HG03442 (cell line): ENCODE measurements around the gene TDRD10.
"Not testable (repeated sequence)": the region's sequence is repeated elsewhere in the genome, so short reads cannot be mapped to it uniquely, and the experiment has no call there.

Experiments used
- ATAC-seq: cut with Tn5 transposase; IDR thresholded peaks from one replicate; pipeline ENCODE4 v1.9.1; 2021; ENCODE audit warnings: mild to moderate bottlenecking, moderate library complexity; ENCODE audit not compliant: unreplicated experiment

Gene TDRD10

DNA sequence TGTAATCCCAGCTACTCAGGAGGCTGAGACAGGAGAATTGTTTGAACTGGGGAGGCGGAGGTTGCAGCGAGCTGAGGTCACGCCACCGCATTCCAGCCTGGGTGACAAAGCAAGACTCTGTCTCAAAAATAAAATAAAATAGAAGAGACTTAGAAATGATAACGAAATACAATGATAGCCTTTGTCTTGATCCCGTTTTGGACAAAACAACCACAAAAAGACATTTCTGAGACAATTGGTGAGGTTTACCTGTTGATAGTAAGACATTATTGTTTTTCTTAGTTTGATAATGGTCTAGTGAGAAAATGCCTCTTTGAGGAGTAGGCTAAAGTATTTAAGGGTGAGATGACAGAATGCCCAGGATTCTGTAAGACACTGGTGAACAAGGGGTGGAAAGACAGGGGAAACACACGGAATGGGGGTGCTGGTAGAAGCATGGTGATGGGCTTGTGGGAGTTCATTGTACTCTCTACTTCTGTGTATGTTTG, 12.1 kb downstream of the TDRD10 start:
- no peak for ATAC-seq

DNA sequence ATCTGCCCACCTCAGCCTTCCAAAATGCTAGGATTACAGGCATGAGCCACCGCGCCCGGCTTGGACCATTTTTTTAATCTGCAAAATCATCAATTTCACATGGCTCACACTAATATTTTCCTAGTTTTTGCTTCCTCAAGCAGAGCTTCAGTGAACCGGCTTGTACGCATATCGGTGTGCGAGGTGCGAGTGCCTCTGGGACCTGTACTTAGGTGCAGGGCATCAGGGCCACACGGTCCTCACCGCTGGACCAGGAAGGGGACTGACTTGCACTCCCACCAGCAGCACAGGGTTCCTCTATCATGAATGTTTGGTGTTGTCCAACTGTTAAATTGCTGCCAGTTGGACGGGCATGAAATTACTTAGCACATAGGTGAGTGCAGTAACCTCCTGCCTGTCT, 15.6 kb downstream of the TDRD10 start:
- ATAC-seq = no peak

DNA sequence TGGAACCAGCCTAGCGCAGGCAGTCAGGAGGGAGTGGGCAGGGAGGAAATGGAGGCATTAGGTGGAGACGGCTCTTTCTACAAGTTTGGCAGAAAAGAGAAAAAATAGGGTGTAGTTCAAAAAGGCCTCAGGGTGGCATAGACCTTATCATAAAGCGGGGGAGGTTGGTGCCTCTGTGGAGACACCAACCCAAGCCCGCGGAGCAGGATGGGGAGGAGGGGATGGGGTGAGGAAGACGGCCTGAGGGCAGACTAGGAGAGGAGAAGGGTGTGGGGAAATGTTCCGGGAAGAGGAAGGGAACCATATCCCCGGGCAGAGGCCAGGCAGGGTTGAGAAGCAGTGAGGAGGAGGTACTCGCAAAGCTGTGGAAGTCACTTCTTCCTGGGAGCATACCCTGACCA, 17.6 kb downstream of the TDRD10 start:
- ATAC-seq = no peak

DNA sequence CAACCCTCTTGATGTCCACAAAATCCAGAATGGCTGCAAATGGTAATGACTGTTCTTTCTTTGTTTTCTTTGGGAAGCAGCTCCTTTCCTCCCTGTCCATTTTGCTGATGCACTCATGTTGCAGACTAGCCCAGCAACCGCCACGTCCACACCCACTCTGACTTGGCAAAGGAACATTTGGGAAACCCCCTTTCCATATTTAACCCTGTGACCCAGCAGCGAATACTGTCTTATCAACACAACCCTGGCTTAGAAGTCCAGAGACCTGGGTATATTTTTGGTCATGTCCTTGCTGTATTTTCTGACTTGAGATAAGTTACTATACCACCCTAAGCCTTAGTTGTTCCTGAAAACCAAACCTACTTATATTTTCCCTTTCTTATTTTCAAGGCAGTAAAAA, 18.3 kb downstream of the TDRD10 start:
- no peak for ATAC-seq

DNA sequence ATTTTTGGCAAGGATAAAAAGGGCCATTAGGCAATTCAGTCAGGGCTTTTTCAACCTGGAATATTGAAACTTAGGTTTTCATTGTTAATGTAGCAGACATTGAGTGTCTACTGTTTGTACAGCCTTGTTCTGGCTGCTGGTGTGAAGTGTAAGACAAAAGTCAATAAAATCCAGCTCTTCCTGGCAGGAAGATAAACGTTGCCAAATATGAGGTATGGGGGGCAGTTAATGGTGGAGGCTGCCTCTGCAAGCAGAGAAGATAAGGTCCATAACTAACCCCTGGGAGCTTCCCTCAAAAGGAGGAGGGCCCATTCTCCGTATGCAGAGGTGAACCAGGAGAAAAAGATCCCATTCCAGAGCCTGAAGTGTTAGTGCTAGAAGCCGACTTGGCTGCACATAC, 19.7 kb downstream of the TDRD10 start:
- no peak for ATAC-seq

DNA sequence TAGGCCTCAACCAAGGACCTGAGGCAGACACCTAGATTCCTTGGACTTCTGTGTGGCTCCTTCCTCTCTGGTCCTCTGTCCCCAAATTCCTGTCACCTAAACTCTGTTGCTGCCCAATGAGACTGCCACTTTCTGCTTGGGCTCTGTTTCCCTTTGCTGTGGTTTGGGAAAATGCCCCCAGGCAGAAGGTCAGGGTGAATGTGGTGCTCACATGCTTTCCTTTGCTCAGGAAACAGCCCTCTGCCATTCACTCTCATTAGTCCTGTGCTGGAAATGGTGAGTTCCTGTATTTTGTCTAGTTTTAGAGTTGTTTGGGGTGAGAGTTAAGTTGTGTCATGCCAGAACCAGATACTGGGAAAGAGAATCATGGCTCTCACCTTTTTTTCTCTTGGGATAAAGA, 22.9 kb downstream of the TDRD10 start:
- no peak for ATAC-seq

DNA sequence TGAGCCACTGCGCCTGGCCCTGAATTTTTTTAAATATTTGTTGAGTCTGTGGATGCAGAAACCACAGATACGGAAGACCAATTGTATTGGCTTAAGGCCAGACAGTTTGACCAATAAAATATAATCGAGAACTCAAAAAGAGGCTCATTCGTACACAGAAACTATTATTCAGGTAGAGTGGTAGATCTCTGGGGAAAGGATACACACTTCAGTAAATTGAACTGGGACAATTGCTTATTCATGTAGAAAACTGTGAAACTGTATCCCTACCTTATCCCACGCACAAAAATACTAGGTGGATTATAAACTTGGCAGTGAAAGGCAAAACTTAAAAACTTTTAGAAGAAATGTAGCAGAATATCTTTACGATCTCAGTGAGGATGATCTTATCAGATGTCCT, 25.2 kb downstream of the TDRD10 start:
- no peak for ATAC-seq

DNA sequence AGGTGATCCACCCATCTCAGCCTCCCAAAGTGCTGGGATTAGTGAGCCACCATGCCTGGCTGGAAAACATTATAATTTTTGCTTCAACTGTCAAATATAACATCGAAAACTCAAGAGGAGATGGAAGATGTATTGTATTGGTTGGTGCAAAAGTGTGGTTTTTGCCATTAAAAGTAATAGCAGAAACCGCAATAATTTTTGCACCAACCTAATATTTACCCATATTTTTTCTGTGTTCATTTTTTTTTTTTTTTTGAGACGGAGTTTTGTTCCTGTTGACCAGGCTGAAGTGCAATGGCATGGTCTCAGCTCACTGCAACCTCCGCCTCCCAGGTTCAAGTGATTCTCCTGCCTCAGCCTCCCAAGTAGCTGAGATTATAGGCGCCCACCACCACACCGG, 27.3 kb downstream of the TDRD10 start:
- no peak for ATAC-seq

DNA sequence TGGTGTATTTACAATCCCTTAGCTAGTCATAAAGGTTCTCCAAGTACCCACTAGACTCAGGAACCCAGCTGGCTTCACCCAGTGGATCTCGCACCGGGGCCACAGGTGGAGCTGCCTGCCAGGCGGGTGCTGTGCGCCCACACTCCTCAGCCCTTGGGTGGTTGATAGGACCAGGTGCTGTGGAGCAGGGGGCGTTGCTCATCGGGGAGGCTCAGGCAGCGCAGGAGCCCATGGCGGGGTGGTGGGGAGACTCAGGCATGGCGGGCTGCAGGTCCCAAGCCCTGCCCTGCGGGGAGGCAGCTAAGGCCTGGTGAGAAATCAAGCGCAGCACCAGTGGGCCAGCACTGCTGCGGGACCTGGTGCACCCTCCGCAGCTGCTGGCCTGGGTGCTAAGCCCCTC, 29.9 kb downstream of the TDRD10 start:
- not testable (repeated sequence) for ATAC-seq

DNA sequence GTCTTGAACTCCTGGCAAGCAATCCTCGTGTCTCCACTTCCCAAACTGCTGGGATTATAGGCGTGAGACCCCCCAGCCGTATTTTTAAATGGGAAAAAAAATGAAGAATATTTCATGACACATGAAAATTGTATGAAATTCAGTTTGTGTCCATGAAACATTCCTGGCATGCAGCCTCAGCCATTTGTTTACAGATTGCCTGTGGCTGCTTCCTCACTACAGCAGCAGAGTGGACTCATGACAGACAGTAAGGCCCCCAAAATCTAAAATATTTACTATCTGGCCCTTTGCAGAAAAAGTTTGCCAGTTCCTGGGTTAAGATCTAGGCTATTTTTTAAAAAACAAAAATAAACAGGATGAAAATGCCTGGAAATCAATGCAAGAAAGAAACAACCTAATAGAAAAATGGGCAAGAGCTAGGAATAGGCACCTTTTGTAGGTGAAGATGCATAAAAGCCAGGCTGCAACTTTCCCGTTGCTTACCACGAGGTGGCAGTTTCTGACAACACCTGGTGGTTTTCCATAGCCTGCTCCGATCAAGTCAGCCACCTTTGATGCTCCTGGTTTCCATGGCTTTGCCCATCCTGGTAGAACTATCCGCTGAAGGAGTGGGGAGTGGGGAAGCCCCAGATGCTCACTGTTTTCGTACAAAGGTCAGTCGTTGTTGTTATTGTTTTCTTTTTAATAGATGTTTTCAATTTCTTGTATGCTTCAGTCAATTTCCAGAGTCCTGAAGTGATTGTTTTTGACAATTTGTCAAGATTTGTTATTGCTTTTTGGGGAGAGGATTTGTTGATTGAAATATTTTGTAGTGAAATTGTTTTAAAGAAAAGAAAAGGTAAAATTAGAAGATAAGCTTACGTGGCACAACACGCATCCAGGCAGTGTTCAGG, 32.2 kb downstream of the TDRD10 start:
- ATAC-seq = no peak

DNA sequence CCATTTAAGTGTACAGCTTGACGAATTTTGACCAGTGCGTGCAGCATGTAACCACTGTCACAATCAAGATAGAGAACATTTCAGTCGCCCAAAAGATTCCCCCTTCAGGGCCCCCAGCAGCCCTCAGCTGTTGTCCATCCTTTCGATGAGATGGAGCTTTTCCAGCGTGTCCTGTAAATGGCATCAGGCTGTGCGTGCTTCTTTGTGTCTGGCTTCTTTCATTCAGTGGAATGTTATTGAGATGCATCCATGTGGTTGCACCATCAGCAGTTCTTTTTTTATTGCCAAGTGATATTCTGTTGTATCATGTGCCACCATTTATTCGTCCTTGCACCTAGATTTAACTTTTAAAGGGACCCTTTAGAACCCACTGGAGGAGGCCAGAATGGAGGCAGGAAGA, 34.6 kb downstream of the TDRD10 start:
- ATAC-seq = no peak

DNA sequence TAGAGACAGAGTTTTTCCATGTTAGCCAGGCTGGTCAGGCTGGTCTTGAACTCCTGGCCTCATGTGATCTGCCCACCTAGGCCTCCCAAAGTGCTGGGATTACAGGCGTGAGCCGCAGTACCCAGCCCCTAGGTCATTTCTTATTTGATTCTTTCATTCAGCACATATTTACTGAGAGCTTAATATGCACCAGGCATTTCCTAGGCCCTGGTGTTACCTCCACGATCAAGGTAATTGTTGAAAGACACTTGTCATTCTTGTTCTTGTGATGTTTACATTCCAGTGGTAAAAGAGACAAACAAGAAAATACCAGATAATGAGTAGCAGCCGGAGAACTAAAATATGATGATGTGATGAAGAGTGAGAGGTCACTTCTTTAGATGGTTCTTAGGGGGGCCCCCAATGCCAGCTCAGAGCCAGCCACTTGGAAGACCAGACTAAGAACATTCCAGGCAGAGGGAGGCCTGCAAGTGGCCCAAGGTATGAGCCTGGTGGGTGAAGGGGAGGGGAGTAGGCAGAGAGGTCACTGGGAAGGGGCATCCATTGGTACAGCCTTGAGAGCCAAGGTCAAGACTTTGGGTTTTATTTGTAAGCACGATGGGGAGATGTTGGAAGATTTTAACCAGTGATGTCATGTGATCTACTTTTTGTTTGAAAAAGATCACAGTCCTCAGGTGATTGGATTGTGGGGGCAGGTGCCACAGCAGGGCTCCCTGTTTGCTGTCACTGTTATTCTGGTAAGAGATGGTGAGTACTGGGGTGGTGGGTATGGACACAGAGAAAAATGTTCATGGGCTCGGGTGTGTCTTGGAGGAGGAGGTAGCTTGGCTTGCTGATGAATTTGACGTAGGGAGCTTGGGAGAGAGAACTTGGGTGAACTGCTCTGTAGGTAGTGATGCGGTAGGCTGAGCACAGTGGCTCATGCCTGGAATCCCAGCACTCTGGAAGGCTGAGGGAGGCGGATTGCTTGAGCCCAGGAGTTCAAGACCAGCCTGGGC, 37.8 kb downstream of the TDRD10 start:
- ATAC-seq = no peak

DNA sequence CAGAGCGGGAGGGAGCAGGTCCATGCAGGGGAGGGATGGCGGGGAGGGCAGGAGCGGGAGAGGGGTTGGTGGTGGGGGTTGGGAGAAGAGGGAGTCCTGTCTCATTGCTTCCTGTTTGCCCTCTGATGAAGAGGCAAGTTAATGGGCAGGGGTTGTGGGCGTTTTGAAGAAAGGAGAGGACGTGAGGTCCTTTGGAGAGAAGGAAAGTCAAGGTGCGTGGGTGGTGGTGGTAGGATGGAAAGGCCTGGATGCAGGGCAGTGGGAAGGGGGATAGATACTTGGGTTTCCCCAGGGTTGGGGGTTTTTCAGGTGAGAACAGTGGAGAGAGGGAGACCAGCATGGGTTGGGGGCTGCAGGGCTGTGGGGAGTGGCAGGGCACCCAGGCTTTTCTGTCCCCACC, 39.2 kb downstream of the TDRD10 start:
- ATAC-seq = no peak

DNA sequence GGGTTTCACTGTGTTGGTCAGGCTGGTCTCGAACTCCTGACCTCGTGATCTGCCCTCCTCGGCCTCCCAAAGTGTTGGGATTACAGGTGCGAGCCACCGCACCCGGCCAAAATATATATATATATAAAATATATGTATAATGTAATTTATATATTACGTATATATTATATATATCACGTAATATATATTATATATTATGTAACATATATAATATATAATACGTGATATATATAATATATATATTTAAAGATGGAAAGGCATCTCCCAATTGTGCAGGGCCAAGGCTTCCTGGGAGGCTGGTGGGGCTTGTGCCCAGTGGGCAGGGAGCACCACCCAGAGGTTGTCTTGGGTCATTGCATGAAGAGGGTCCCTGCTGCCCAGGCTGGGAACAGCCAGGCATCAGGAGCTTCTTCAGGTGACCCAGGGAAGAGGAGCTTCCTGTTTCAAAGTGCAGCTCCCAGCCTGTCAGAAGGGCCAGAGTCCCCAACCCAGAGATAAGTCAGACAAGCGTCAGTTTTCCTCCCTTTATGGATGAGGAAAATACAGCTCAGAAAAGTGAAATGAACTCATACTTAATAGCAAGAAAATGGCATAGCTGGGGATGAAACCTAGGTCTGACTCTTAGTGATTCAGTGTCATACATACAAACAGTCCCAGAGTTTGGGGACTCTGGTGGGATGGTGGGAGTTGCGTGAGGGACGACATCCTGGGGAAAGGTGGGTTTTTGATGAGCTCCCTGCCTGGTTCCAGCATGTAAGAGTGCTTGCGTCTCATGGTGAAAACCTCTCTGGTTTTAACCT, 44.4 kb downstream of the TDRD10 start:
- no peak for ATAC-seq

DNA sequence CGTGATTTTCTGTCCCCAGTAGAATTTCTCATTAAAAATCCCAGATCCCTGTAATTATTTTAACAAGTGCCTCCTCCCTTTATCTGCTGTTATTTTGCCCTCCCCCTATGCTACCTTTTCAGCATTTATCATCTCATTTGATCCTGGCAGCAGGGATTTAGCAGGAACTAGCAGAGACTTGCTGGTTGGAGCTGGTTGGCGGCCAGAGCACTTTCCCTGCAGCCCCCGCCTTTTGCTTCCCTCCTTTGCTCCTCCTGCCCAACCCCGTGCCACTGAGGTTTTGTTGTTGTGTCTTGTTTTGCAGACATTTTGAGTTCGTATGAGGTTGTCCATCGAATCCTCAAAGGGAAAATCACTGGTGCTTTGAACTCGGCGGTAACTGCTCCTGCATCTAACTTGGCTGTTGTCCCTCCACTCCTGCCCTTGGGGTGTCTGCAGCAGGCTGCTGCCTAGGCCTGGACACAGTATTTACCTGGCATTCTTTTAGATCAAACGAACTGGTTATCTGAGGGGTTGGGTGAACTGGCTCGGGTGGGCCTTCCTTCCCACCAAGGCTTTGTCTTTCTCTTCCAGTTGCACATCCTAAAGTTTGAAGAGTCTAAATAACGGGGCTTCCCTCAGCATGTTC, 45.2 kb downstream of the TDRD10 start:
- ATAC-seq = no peak

DNA sequence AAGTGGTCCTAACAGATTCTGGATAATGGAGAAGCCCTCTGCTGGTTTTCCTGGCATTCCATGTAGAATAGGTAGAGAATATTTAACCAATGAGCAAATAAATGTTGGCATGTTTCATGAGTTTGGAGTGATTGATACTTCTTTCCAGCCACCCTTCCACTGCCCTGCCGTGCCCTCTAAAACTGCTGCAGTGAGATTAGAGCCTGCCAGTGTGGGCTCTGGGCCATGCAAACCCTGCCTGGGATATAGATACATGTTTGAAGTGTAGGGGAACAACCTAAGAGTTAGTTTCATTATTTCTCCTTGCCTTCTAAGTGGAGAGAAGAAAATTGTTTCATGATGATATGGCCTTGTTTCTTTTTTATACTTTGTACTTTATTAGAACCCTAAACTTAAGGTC, 46.0 kb downstream of the TDRD10 start:
- ATAC-seq = no peak

DNA sequence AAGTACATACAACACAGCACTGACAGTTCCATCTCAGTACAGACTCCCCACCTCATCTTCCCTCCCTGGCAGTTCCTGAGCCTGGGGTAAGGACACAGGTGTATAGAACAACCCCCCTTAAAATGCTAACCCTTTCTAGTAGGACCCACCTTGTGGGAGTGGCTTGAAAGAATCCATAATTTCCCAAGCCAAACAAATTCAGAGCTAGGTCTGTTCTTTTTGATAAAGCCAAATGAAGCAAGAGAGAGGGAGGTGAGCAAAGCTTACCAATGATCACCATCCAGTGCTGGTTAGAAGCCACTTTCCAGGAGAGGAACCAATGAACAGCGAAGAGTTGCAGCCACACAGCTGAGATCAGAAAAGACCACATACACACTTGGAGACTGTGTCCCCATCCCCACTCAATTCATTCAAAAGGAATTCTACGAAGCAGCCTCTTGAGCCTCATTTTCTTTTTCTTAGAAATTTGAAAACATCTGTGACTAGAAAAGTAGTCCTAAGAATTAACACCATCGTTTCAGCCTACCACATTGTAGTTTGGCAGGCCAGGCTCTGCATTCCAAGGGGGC, 47.3 kb downstream of the TDRD10 start:
- ATAC-seq = no peak

DNA sequence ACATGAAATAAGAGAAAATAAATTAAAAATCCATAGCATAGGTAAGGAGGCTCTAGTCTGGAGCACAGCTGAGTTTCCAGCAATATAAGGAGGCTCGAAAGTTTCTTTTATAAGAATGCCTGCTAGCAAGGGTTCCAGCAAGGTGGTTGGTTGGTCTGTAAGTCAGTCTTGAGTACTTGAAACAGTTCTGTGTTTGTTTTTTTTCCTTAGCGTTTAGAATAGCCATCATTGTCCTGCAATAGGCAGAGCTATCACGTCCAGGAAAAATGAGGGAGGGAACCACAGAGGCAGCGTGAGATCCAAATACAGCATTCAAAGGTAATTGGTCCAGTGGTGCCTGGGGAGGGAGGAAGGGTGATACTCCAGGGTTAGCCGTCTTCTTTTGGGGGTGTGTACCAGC, 48.1 kb downstream of the TDRD10 start:
- no peak for ATAC-seq

DNA sequence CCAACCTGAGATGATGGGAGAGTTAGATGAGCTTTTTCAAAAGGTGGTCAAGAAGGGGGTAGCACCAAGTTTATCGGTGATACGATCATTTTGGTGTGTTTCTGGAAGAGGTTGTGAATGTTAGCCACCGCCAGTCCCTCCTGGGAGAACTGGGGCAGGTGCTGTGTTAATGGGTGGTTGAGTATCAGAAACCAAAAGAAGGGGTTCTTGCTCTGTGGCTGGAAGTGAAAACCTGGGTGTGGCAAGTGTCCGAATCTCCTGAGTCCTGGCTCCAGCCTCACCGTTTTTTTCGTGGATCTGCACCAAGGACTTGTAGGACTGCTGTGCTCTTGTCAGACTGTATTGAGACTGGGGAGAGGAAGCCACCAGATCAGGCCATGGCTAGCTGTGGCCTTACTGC, 48.6 kb downstream of the TDRD10 start:
- ATAC-seq = no peak

DNA sequence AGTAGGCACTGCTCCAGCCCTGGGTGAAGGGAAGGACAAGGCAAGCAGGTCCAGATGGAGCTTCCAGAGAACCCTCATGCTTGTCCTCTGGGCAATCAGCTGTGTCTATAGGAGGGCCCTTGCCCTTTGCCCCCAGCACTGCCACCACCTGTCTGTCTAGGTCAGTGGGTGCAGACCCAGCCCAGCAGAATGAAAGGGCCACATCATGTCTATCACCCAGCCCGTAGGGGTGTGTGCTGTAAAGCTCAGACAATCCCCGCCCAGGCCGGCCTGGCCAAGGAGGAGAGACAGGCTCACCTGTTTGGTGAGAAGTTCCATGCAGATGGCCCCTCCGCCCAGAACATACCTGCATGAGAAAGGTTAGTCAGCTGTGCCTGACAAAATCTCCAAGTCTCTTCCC, 49.5 kb downstream of the TDRD10 start:
- ATAC-seq = no peak
